HCT116 (cell line): Measurements from ENCODE around the gene CHMP1B. TPM values are rescaled to one million over a fixed set of nuclear protein-coding genes. Genes with fewer than 3 reads are reported as not detected.

Experiments used
- ATAC-seq: fragments of 200-7000 bp; cut with Tn5 transposase; 2 replicates; pipeline ENCODE4 v1.9.1; 2020; ENCODE audit warnings: mild to moderate bottlenecking, moderate library complexity
- BruUV-seq: library from RNA; stranded (reverse); fragments of 400-500 nt; replicated peaks from 2 replicates; lab custom pipeline; 2021; lab: Mats Ljungman, UMichigan
- CTCF ChIA-PET: fragments of 300-600 bp; sonication (Branson Sonifier 250); formaldehyde crosslinking; loops from one replicate; lab custom pipeline; 2021; ENCODE audit warnings: antibody characterized with exemption; lab: Charles Lee
- POLR2A ChIA-PET: fragments of 300-600, 350-600 bp; sonication (Branson Sonifier 250); formaldehyde crosslinking; loops from one replicate; lab custom pipeline; 2021; ENCODE audit warnings: antibody characterized with exemption; lab: Charles Lee
- RAD21 ChIA-PET, 2 experiments: fragments of 300-600 bp; sonication (Branson Sonifier 250); formaldehyde crosslinking; loops; one replicate each; lab custom pipeline; 2023; ENCODE audit warnings: low total read pairs in 2 of 2; ENCODE audit not compliant: uncharacterized antibody in 2 of 2, unreplicated experiment in 2 of 2, low non-redundant PET in 1 of 2; lab: Charles Lee
- DNase-seq: peaks from one replicate; pipeline ENCODE4 v3.0.0-alpha.2; 2010; ENCODE audit warnings: low read depth, low spot score
- H2AFZ ChIP-seq: fragments of 200-600 bp; shearing (Covaris generic), sonication (generic); 2 replicates; pipeline ENCODE4 v1.6.1; 2017; ENCODE audit warnings: low read depth, mixed run types, mixed read lengths, antibody characterized with exemption, low read length; ENCODE audit not compliant: poor library complexity, severe bottlenecking
- H3K27ac ChIP-seq: 2 replicates; pipeline ENCODE4 v1.5.1; 2012; ENCODE audit warnings: low read depth, low read length
- H3K27me3 ChIP-seq: fragments of 200-600 bp; sonication (generic); 2 replicates; pipeline ENCODE4 v1.6.1; 2016; ENCODE audit warnings: mixed run types, low read length, mixed read lengths; ENCODE audit not compliant: insufficient read depth
- H3K36me3 ChIP-seq, 2 experiments: fragments of 200-500 bp in 1 of 2; fragments of 200-600 bp in 1 of 2; sonication (Bioruptor generic) in 1 of 2; sonication (generic) in 1 of 2; 2 replicates each; pipeline versions ENCODE4 v1.5.1 to v1.6.1; 2014 to 2016; ENCODE audit warnings: low read length in 2 of 2, inconsistent platforms in 1 of 2, mixed read lengths in 1 of 2, mixed run types in 1 of 2; ENCODE audit not compliant: insufficient read depth in 2 of 2, control insufficient read depth in 1 of 2
- H3K4me1 ChIP-seq, 2 experiments: fragments of 200-600 bp in 1 of 2; sonication (generic) in 1 of 2; 2 replicates each; pipeline versions ENCODE4 v1.5.1 to v1.6.1; 2012 to 2017; ENCODE audit warnings: low read length in 2 of 2, inconsistent platforms in 1 of 2, mild to moderate bottlenecking in 1 of 2, mixed read lengths in 1 of 2, mixed run types in 1 of 2, moderate library complexity in 1 of 2; ENCODE audit not compliant: insufficient read depth in 2 of 2, control insufficient read depth in 1 of 2
- H3K4me2 ChIP-seq: fragments of 200-600 bp; sonication (generic); 2 replicates; pipeline ENCODE4 v1.6.1; 2017; ENCODE audit warnings: mixed run types, low read length, mixed read lengths
- H3K4me3 ChIP-seq, 2 experiments: fragments of 200-600 bp in 1 of 2; sonication (generic) in 1 of 2; replicated peaks in 1 of 2; 2 replicates each; pipeline ENCODE4 v1.5.1; 2011 to 2016; ENCODE audit warnings: low read length in 2 of 2, control low read depth in 1 of 2, low read depth in 1 of 2, mild to moderate bottlenecking in 1 of 2, mixed read lengths in 1 of 2, mixed run types in 1 of 2
- H3K79me2 ChIP-seq: fragments of 200-600 bp; sonication (generic); 2 replicates; pipeline ENCODE4 v1.6.1; 2017; ENCODE audit warnings: mild to moderate bottlenecking, mixed run types, low read length, moderate library complexity, mixed read lengths; ENCODE audit not compliant: insufficient read depth
- H3K9ac ChIP-seq: fragments of 200-600 bp; sonication (generic); 2 replicates; pipeline ENCODE4 v1.6.1; 2016; ENCODE audit warnings: low read length, mixed read lengths
- H3K9me2 ChIP-seq: fragments of 200-600 bp; sonication (generic), shearing (Covaris generic); 2 replicates; pipeline ENCODE4 v1.6.1; 2017; ENCODE audit warnings: mixed run types, mild to moderate bottlenecking, moderate library complexity; ENCODE audit not compliant: insufficient read depth
- H3K9me3 ChIP-seq, 2 experiments: fragments of 200-500 bp in 1 of 2; fragments of 200-600 bp in 1 of 2; sonication (Bioruptor generic) in 1 of 2; sonication (generic) in 1 of 2; 2 replicates each; pipeline ENCODE4 v1.6.1; 2014 to 2017; ENCODE audit warnings: low read length in 2 of 2, mixed read lengths in 2 of 2, inconsistent platforms in 1 of 2, low read depth in 1 of 2, mild to moderate bottlenecking in 1 of 2, mixed run types in 1 of 2, moderate library complexity in 1 of 2; ENCODE audit not compliant: control insufficient read depth in 1 of 2, insufficient read depth in 1 of 2
- H4K20me1 ChIP-seq: fragments of 200-600 bp; sonication (generic), shearing (Covaris generic); 2 replicates; pipeline ENCODE4 v1.6.1; 2017; ENCODE audit warnings: mixed run types, mild to moderate bottlenecking, moderate library complexity; ENCODE audit not compliant: insufficient read depth
- CEBPB ChIP-seq: IDR thresholded peaks from 2 replicates; pipeline ENCODE4 v1.6.1; 2012; ENCODE audit warnings: low read depth
- FOSL1 ChIP-seq: IDR thresholded peaks from 2 replicates; pipeline ENCODE4 v1.6.1; 2012; ENCODE audit warnings: low read depth
- JUND ChIP-seq: IDR thresholded peaks from 2 replicates; pipeline ENCODE4 v1.6.1; 2012
- POLR2A ChIP-seq: IDR thresholded peaks from 2 replicates; pipeline ENCODE4 v1.7.0; 2011; ENCODE audit warnings: borderline replicate concordance; ENCODE audit not compliant: insufficient read depth, insufficient read length; ENCODE audit errors: extremely low read depth
- SIN3A ChIP-seq: IDR thresholded peaks from 2 replicates; pipeline ENCODE4 v1.6.1; 2012; ENCODE audit warnings: low read depth
- SP1 ChIP-seq: IDR thresholded peaks from 2 replicates; pipeline ENCODE4 v1.6.1; 2012; ENCODE audit warnings: low read depth
- YY1 ChIP-seq: IDR thresholded peaks from 2 replicates; pipeline ENCODE4 v1.6.1; 2011; ENCODE audit warnings: low read length, low read depth, moderate library complexity, mild to moderate bottlenecking; ENCODE audit not compliant: insufficient replicate concordance; ENCODE audit errors: extremely low read depth
- ZFX ChIP-seq: fragments of 450-650 bp; IDR thresholded peaks from 2 replicates; pipeline ENCODE4 v1.6.1; 2017
- ZNF274 ChIP-seq: fragments of 200-500 bp; sonication (Bioruptor generic); IDR thresholded peaks from 2 replicates; pipeline ENCODE4 v1.6.1; 2014; ENCODE audit warnings: mild to moderate bottlenecking, low read depth, low read length, inconsistent platforms
- intact Hi-C: fragments of 100-400 bp; cut with micrococcal nuclease; formaldehyde crosslinking; loops from 2 replicates; pipeline ENCODE4 v1.10.0; 2022
- total RNA-seq: library from RNA; stranded (reverse); gene quantifications from one replicate; pipeline ENCODE4 v1.2.1, GENCODE V29; 2021; ENCODE audit not compliant: unreplicated experiment
- TF ChIP-seq, protein P1 (sequence below): IDR thresholded peaks from 2 replicates; pipeline ENCODE4 v1.6.1; 2012

The CHMP1B gene
- total RNA-seq, 1 experiment from 2014 or later: 30.3 TPM

DNA sequence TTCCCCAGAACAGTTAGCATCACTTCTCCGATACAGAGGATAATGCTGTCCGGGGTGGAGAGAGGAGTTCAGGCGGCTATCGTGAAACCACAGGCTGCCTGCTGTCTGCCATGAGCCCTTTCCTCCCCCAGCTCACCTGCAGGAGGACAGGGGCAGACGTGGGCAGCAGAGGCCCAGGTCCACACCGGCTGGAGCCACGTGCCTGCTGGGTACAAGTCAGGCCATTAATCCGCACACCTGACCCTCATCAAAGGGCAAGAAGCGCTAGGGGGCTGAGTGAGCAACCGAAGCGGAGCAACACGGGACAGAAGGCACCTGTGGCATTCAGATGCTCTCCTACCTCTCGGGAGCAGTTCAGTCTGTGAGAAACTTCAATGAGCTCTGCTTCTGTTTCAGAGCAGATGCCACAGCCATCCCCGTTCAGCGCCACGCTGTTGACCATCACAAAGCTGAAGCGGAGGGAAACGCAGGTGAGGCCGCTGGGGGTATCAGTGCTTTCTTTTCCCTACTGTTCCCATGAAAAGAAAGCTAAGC is 35.4 kb downstream of the CHMP1B start:
- no peaks in the 10 kb centered on the region for H3K9me3 ChIP-seq
- ChIA-PET RAD21 (no interaction called here), POLR2A (interaction anchor here (1.1 kb wide), 1 partner anchor 15 kb away, joined by 3 read pairs; no protein-coding TSS in a partner anchor), CTCF (no interaction called here)
- intact Hi-C loops: no loop called here
- DNase-seq: no peak
- no peak overlapping the region for H3K27ac ChIP-seq
- no peak overlapping the region for H3K4me2 ChIP-seq
- H2AFZ ChIP-seq: no peak overlapping the region
- H3K27me3 ChIP-seq: no peaks in the 10 kb centered on the region
- no peaks in the 10 kb centered on the region for H3K79me2 ChIP-seq
- no peaks in the 10 kb centered on the region for H3K9me2 ChIP-seq
- ATAC-seq: no peak
- H4K20me1 ChIP-seq: no peaks in the 10 kb centered on the region
- no peak for TF ChIP-seq YY1
- no peak for TF ChIP-seq ZNF274
- no peak for TF ChIP-seq POLR2A
- TF ChIP-seq SP1: no peak
- TF ChIP-seq CEBPB: no peak
- TF ChIP-seq, protein P1, sequence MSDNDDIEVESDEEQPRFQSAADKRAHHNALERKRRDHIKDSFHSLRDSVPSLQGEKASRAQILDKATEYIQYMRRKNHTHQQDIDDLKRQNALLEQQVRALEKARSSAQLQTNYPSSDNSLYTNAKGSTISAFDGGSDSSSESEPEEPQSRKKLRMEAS: no peak
- no peak for TF ChIP-seq ZFX
- TF ChIP-seq SIN3A: no peak
- no peaks in the 10 kb centered on the region; a peak in 1 of 4 replicates for H3K36me3 ChIP-seq
- no peak overlapping the region for H3K4me3 ChIP-seq
- no TSS peak for BruUV-seq
- H3K4me1 ChIP-seq: peaks cover 10 to 13% of the 10 kb centered on the region in 2 experiments; a peak in 3 of 4 replicates
- H3K9ac ChIP-seq: no peak overlapping the region

DNA sequence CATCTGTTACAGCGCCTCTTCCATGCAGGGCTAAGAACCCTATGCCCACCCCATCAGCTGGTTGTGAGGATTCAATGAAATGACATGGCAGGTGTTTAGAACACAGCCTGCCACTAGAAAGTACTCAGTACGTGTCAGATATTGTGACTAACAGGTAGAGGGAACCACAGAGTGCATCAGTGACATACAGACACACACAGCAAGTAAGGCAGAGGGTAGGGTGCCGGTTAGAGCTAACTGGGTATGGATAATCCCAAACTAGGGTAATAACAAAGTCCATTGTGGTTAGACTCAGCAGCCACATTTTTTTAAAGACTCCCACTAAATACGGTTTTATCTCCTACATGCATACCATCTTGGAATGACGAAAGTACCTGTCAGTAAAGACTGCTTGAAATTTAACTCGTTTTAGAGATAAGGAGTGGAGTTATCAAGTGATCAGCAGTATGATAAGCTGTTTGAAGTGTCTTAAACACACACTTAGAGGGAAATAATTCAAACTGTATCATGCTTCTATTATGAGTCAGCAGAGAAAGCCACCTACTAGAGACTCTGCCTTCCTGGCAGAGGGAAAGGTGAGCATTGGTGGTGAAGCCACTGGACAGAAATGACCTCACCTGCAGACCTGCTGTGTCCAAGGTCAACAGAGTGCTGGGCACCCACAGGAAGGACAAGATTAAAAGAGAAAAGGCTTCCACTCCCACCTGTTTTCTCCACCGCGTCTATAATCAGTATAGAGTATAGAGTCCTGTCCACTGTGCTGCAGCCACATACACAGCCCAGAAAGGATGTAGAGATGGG is 36.3 kb downstream of the CHMP1B start:
- Histone ChIP-seq H2AFZ (no peak overlapping the region), H3K9me3 (no peaks in the 10 kb centered on the region), H3K4me2 (peak overlapping the region; percentile 37), H3K27me3 (no peaks in the 10 kb centered on the region), H3K9me2 (no peaks in the 10 kb centered on the region), H4K20me1 (no peaks in the 10 kb centered on the region), H3K9ac (no peak overlapping the region), H3K4me3 (no peak overlapping the region), H3K36me3 (no peaks in the 10 kb centered on the region; a peak in 1 of 4 replicates), H3K27ac (peak overlapping the region; percentile 1; the same call in 1 of the 2 replicates), H3K79me2 (no peaks in the 10 kb centered on the region), H3K4me1 (peaks cover 10 to 14% of the 10 kb centered on the region in 2 experiments; a peak in 3 of 4 replicates)
- ChIA-PET POLR2A (interaction anchor here (1.1 kb wide), 1 partner anchor 16 kb away, joined by 3 read pairs; no protein-coding TSS in a partner anchor), CTCF (no interaction called here), RAD21 (no interaction called here)
- TF ChIP-seq JUND (peak; percentile 27; the same call in 1 of the 2 replicates), FOSL1 (0 out of 2 replicates have a peak, but pooled peaks have one; percentile 11), SIN3A (no peak)
- BruUV-seq: no TSS peak
- DNase-seq (no peak), ATAC-seq (peak; percentile 82)
- intact Hi-C loops: no loop called here
